ENCODE data around the gene TLE6.

GRCh38 chr19:2993579-2993978 lies 16.2 kb downstream of the TLE6 start:
- no peak for TF ChIP-seq POLR2AphosphoS5 (IDR thresholded peaks at IDR 0.05; ENCODE audit: low read depth, low read length)
- TF ChIP-seq REST (IDR thresholded peaks at IDR 0.05; ENCODE audit: insufficient read depth in 1 of 2, low read depth in 2 of 2, low read length in 2 of 2): no peak
- TF ChIP-seq TAF1 (IDR thresholded peaks at IDR 0.05; ENCODE audit: borderline replicate concordance, insufficient read depth, low read length): no peak
- no peak for TF ChIP-seq SIN3A (IDR thresholded peaks at IDR 0.05; ENCODE audit: borderline replicate concordance, insufficient read depth, low read length)
- no peak for TF ChIP-seq FOXP2 (optimal IDR thresholded peaks at IDR 0.05; ENCODE audit: borderline replicate concordance, extremely low read depth, extremely low read length, insufficient read depth)

Measured in PFSK-1 (cell line).